ENCODE data around the gene CENATAC.
"Not testable (repeated sequence)": the region's sequence is repeated elsewhere in the genome, so short reads cannot be mapped to it uniquely, and the experiment has no call there.

CENATAC gene

DNA sequence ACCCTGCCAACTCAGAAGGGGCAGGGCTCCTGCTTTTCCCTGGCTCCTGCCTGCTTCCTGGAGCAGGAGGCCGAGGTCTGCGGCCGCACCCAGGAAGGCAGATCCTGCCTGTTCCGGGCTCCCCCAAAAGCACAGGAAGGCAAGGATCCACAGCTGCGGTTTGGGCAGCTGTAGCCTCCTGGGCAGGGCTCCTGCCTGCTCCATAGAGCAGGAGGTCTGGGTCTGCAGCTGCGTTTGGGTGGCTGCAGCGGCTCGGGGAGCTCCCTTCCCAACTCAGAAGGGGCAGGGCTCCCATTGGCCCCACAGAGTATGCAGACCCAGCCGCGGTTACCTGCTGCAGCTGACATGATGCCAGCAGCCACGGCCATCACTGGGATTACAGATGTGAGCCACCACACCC lies 36.3 kb upstream of the CENATAC start:
- 80 to 84% methylated on average over 11 of the region's 11 CpGs for WGBS, 2 experiments
- Histone ChIP-seq H3K27ac (ENCODE audit: insufficient read depth, low read depth, low read length, poor library complexity, severe bottlenecking) (no peak overlapping the region), H3K36me3 (ENCODE audit: control insufficient read depth, insufficient read depth, low read length) (no peaks in the 10 kb centered on the region), H3K4me1 (ENCODE audit: control insufficient read depth, insufficient read depth, low read length) (no peaks in the 10 kb centered on the region), H3K4me3 (ENCODE audit: insufficient read depth, low read depth, low read length) (no peak overlapping the region), H3K9me3 (ENCODE audit: control insufficient read depth, low read length) (no peaks in the 10 kb centered on the region), H3K27me3 (ENCODE audit: control insufficient read depth, insufficient read depth, low read length, poor library complexity, severe bottlenecking) (no peaks in the 10 kb centered on the region)

DNA sequence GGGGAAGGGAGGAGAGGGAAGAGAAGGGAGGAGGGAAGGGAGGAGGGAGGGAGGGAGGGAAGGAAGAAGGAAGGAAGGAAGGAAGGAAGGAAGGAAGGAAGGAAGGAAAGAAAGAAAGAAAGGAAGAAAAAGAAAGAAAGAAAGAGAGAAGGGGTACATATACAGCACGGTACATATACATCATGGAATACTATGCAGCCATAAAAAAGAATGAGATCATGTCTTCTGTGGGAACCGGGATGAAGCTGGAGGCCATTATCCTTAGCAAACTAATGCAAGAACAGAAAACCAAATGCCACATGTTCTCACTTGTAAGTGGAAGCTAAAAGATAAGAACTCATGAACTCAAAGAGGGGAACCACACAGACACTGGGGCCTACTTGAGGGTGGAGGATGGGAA lies 28.4 kb upstream of the CENATAC start:
- H3K4me3 ChIP-seq (ENCODE audit: insufficient read depth, low read depth, low read length); H3K27me3 ChIP-seq (ENCODE audit: control insufficient read depth, insufficient read depth, low read length, poor library complexity, severe bottlenecking); H3K4me1 ChIP-seq (ENCODE audit: control insufficient read depth, insufficient read depth, low read length); H3K27ac ChIP-seq (ENCODE audit: insufficient read depth, low read depth, low read length, poor library complexity, severe bottlenecking); H3K36me3 ChIP-seq (ENCODE audit: control insufficient read depth, insufficient read depth, low read length); H3K9me3 ChIP-seq (ENCODE audit: control insufficient read depth, low read length): not testable (repeated sequence)
- WGBS, 2 experiments: 88 to 94% methylated on average over 2 of the region's 2 CpGs

DNA sequence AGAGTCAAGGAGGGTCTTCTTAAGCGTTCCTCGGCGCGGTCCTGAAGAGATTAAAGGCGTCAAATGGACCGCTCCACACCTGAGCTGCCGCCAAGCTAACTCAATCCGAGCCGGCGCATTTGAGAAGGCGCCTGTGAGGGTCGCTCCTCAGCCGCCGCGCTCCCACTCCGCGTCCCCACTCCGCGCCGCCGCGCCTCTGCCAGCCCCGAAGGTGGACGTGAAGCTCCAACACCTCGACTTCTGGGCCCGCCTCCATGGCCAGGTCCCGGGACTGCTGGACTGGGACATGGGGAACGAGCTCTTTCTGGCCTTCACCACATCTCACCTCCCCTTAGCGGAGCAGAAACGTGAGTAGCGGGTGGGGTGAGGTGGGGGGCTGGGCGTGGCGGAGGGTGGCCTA lies 26.3 kb upstream of the CENATAC start, which contains the start of gene FOXR1:
TSS of gene FOXR1 (plus strand) at position 116 of the 400 bp plus-strand sequence. CDS start at position 287, 171 bp downstream.
- H3K9me3 ChIP-seq (ENCODE audit: control insufficient read depth, low read length): no peaks in the 10 kb centered on the region
- H3K4me3 ChIP-seq (ENCODE audit: insufficient read depth, low read depth, low read length): no peak within 1 kb of the TSS
- no peaks in the 10 kb centered on the region for H3K36me3 ChIP-seq (ENCODE audit: control insufficient read depth, insufficient read depth, low read length)
- 93 to 96% methylated on average over 33 of the region's 33 CpGs for WGBS, 2 experiments
- no peak within 1 kb of the TSS for H3K27ac ChIP-seq (ENCODE audit: insufficient read depth, low read depth, low read length, poor library complexity, severe bottlenecking)
- H3K27me3 ChIP-seq (ENCODE audit: control insufficient read depth, insufficient read depth, low read length, poor library complexity, severe bottlenecking): no peaks in the 10 kb centered on the region
- H3K4me1 ChIP-seq (ENCODE audit: control insufficient read depth, insufficient read depth, low read length): no peaks in the 10 kb centered on the region

DNA sequence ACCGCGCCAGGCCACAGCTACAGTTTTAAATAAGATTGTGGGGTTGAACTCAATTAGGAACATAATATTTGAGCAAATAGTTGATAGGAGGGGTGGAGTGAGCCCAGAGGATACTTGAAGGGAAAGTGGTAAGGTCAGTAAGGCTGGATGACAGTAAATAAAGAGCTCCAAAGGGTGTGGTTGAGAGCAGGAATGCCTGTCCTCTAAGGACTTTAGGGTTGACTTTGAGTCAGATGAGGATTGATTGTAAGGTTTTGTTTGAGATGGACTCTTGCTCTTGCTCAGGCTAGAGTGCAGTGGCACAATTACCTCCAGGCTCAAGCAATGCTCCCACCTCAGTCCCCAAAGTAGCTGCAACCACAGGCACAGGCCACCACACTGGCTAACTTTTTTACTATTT lies 24.0 kb upstream of the CENATAC start:
- WGBS, 2 experiments: 87 to 96% methylated on average over 2 of the region's 2 CpGs
- H3K4me3 ChIP-seq (ENCODE audit: insufficient read depth, low read depth, low read length): no peak overlapping the region
- H3K27ac ChIP-seq (ENCODE audit: insufficient read depth, low read depth, low read length, poor library complexity, severe bottlenecking): no peak overlapping the region
- no peaks in the 10 kb centered on the region for H3K27me3 ChIP-seq (ENCODE audit: control insufficient read depth, insufficient read depth, low read length, poor library complexity, severe bottlenecking)
- no peaks in the 10 kb centered on the region for H3K36me3 ChIP-seq (ENCODE audit: control insufficient read depth, insufficient read depth, low read length)
- H3K4me1 ChIP-seq (ENCODE audit: control insufficient read depth, insufficient read depth, low read length): peaks cover 4% of the 10 kb centered on the region
- H3K9me3 ChIP-seq (ENCODE audit: control insufficient read depth, low read length): no peaks in the 10 kb centered on the region

DNA sequence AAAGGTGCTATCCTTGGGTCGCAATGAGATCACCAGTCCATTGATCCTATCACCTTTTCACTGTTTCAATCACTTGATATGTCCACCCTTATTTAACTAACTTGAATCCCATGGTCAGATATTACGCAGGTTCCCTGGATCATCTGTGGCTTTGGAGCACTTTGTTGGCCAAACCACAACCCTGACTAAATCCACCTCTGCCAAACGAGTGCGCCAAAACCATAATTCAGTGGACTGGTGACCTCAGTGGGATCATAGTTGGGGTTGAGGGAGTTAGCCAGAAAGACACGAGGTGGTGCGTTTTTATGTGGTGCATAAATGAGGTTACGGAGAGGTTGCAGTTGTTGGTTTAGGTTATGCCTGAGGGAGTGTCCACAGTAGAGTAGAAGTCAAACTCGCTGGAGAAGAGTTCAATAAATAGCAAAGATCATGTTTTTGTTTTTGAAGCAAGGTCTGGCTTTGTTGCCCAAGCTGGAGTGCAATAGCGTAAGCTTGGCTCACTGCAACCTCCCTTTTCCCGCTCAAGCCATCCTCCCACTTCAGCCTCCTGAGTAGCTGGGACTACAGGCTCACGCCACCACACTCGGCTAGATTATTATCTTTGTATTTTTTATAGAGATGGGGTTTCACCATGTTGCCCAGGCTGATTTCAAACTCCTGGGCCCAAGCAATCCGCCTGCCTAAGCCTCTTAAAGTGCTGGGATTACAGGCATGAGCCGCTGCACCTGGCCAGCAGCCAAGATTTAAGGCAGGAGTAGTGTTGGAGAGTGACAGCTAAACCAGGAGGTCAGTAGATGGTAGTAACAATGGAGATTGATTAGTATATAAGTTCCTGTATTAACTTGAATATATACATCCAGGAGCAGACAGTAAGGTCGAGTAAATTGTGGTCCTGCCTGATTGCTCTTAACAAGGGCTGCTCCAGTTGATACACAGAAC lies 21.9 kb upstream of the CENATAC start:
- H3K27me3 ChIP-seq (ENCODE audit: control insufficient read depth, insufficient read depth, low read length, poor library complexity, severe bottlenecking): no peaks in the 10 kb centered on the region
- no peaks in the 10 kb centered on the region for H3K36me3 ChIP-seq (ENCODE audit: control insufficient read depth, insufficient read depth, low read length)
- no peaks in the 10 kb centered on the region for H3K9me3 ChIP-seq (ENCODE audit: control insufficient read depth, low read length)
- peaks cover 13% of the 10 kb centered on the region for H3K4me1 ChIP-seq (ENCODE audit: control insufficient read depth, insufficient read depth, low read length)
- WGBS, 2 experiments: 93% methylated on average over 15 of the region's 15 CpGs
- H3K27ac ChIP-seq (ENCODE audit: insufficient read depth, low read depth, low read length, poor library complexity, severe bottlenecking): no peak overlapping the region
- H3K4me3 ChIP-seq (ENCODE audit: insufficient read depth, low read depth, low read length): no peak overlapping the region

DNA sequence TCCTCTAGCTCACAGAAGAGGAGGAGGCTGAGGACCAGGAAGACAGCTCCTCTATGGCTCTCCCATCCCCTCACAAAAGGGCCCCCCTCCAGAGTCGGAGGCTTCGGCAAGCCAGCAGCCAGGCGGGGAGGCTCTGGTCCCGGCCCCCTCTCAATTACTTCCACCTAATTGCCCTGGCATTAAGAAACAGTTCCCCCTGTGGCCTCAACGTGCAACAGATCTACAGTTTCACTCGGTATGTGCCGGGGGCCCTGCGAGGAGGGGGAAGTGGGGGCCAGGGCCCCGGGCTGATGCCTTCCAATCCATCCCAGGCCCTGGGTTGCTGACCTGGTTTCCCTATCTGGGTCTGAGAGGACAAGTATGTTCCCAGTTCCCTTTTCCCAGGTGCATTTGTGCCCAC lies 18.5 kb upstream of the CENATAC start:
- 22 to 29% methylated on average over 9 of the region's 9 CpGs for WGBS, 2 experiments
- Histone ChIP-seq H3K9me3 (ENCODE audit: control insufficient read depth, low read length) (no peaks in the 10 kb centered on the region), H3K27me3 (ENCODE audit: control insufficient read depth, insufficient read depth, low read length, poor library complexity, severe bottlenecking) (no peaks in the 10 kb centered on the region), H3K36me3 (ENCODE audit: control insufficient read depth, insufficient read depth, low read length) (no peaks in the 10 kb centered on the region), H3K4me1 (ENCODE audit: control insufficient read depth, insufficient read depth, low read length) (peaks cover 13% of the 10 kb centered on the region), H3K27ac (ENCODE audit: insufficient read depth, low read depth, low read length, poor library complexity, severe bottlenecking) (no peak overlapping the region), H3K4me3 (ENCODE audit: insufficient read depth, low read depth, low read length) (peak overlapping the region; percentile 4)

DNA sequence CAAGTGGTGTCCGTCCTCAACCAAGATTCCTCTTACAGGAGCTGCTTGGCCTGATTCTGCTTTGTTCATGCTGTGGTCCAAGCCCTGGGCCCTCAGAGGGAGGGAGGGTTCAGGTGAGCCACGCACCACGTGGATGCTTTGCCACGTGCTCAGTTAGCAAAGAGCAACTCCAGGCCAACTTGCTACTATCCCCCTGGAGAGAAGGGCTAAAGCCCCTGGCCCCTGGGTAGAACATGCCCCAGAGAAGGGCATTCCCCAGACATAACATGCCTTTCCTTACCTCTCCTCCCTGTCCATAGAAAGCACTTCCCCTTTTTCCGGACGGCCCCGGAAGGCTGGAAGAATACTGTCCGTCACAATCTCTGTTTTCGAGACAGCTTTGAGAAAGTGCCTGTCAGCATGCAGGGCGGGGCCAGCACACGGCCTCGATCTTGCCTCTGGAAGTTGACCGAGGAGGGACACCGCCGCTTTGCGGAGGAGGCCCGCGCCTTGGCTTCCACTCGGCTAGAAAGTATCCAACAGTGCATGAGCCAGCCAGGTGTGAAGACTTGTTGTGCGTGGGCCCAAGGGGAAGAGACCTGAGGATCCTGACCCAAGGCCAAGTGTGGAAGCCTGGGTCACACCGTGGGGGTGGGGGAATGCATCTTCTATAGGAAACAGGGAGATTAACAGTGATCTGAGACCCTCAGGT lies 17.6 kb upstream of the CENATAC start:
- WGBS, 2 experiments: 68 to 70% methylated on average over 21 of the region's 21 CpGs
- H3K27ac ChIP-seq (ENCODE audit: insufficient read depth, low read depth, low read length, poor library complexity, severe bottlenecking): no peak overlapping the region
- no peaks in the 10 kb centered on the region for H3K27me3 ChIP-seq (ENCODE audit: control insufficient read depth, insufficient read depth, low read length, poor library complexity, severe bottlenecking)
- H3K9me3 ChIP-seq (ENCODE audit: control insufficient read depth, low read length): no peaks in the 10 kb centered on the region
- H3K36me3 ChIP-seq (ENCODE audit: control insufficient read depth, insufficient read depth, low read length): no peaks in the 10 kb centered on the region
- H3K4me3 ChIP-seq (ENCODE audit: insufficient read depth, low read depth, low read length): no peak overlapping the region
- peaks cover 13% of the 10 kb centered on the region for H3K4me1 ChIP-seq (ENCODE audit: control insufficient read depth, insufficient read depth, low read length)

DNA sequence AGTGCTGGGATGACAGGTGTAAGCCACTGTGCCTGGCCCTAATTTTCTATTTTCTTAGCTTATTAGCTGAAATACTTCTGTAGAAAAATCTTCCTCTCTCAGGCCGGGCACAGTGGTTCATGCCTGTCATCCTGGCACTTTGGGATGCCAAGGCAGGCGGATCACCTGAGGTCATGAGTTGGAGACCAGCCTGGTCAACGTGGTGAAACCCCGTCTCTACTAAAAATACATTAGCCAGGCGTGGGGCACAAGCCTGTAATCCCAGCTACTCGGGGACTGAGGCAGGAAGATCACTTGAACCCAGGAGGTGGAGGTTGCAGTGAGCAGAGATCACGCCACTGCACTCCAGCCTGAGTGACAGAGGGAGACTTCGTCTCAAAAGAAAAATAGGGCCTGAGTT lies 13.6 kb upstream of the CENATAC start:
- not testable (repeated sequence) for H3K27me3 ChIP-seq (ENCODE audit: control insufficient read depth, insufficient read depth, low read length, poor library complexity, severe bottlenecking); H3K4me3 ChIP-seq (ENCODE audit: insufficient read depth, low read depth, low read length); H3K9me3 ChIP-seq (ENCODE audit: control insufficient read depth, low read length); H3K4me1 ChIP-seq (ENCODE audit: control insufficient read depth, insufficient read depth, low read length); H3K27ac ChIP-seq (ENCODE audit: insufficient read depth, low read depth, low read length, poor library complexity, severe bottlenecking); H3K36me3 ChIP-seq (ENCODE audit: control insufficient read depth, insufficient read depth, low read length)
- 88% methylated on average over 8 of the region's 8 CpGs for whole genome bisulfite sequencing, 2 experiments

DNA sequence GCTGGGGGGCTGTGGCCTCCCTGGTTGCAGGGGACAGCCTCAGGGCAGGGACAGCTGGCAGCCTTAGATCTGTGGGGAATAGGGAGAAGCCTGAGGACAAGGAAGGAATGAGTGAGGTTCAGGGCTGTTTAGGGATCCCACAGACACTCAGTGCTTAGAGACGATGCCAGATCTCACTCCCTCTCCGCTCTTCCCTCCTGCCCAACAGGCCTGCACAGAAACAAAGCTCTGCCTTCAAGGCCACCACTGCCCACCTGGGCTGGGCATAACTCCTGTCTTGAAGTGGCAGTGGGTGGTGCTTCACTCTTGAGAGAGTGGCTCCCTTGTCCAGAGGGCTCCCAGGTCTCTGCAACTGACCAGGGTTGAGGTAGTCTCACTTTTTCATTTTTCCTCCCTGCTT lies 13.1 kb upstream of the CENATAC start:
- Histone ChIP-seq H3K9me3 (ENCODE audit: control insufficient read depth, low read length) (no peaks in the 10 kb centered on the region), H3K36me3 (ENCODE audit: control insufficient read depth, insufficient read depth, low read length) (no peaks in the 10 kb centered on the region), H3K27me3 (ENCODE audit: control insufficient read depth, insufficient read depth, low read length, poor library complexity, severe bottlenecking) (no peaks in the 10 kb centered on the region), H3K4me3 (ENCODE audit: insufficient read depth, low read depth, low read length) (no peak overlapping the region), H3K27ac (ENCODE audit: insufficient read depth, low read depth, low read length, poor library complexity, severe bottlenecking) (no peak overlapping the region), H3K4me1 (ENCODE audit: control insufficient read depth, insufficient read depth, low read length) (peaks cover under 1% of the 10 kb centered on the region)
- WGBS, 2 experiments: 89 to 91% methylated on average over 2 of the region's 2 CpGs

DNA sequence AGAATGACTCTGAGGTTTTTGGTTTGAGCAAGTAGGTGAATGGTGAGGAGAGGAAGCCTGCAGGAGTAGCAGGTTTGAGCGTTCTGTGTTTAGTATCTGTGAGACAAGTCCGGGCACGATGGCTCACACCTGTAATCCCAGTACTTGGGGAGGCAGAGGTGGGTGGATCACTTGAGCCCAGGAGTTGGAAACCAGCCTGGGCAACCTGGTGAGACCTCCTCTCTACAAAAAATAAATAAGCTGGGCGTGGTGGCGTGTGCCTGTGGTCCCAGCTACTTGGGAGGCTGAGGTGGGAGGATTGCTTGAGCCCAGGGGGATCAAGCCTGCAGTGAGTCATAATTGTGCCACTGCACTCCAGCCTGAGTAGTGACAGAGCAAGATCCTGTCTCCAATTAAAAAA lies 9.7 kb upstream of the CENATAC start:
- H3K27ac ChIP-seq (ENCODE audit: insufficient read depth, low read depth, low read length, poor library complexity, severe bottlenecking): no peak overlapping the region
- 91 to 96% methylated on average over 5 of the region's 5 CpGs for WGBS, 2 experiments
- H3K27me3 ChIP-seq (ENCODE audit: control insufficient read depth, insufficient read depth, low read length, poor library complexity, severe bottlenecking): no peaks in the 10 kb centered on the region
- no peaks in the 10 kb centered on the region for H3K9me3 ChIP-seq (ENCODE audit: control insufficient read depth, low read length)
- no peak overlapping the region for H3K4me3 ChIP-seq (ENCODE audit: insufficient read depth, low read depth, low read length)
- no peaks in the 10 kb centered on the region for H3K36me3 ChIP-seq (ENCODE audit: control insufficient read depth, insufficient read depth, low read length)
- H3K4me1 ChIP-seq (ENCODE audit: control insufficient read depth, insufficient read depth, low read length): no peaks in the 10 kb centered on the region
